IgD-negative memory B cell (primary cell): ENCODE measurements around the gene PSMA3. TPM values are rescaled to one million over a fixed set of nuclear protein-coding genes. Genes with fewer than 3 reads are reported as not detected.
A peak's percentile ranks its signal among the peaks of the same experiment; 100 is the strongest.
"Not testable (repeated sequence)": the region's sequence is repeated elsewhere in the genome, so short reads cannot be mapped to it uniquely, and the experiment has no call there.

ENCODE experiments used
- H3K27ac Mint-ChIP-seq, 3 donors: one replicate each; pipeline ENCODE4 v1.8.0; 2020 to 2022; ENCODE audit warnings: mild to moderate bottlenecking in 3 of 3, mixed read lengths in 3 of 3, moderate library complexity in 1 of 3
- H3K27me3 Mint-ChIP-seq: one replicate; pipeline ENCODE4 v1.8.0; 2021; ENCODE audit warnings: mixed read lengths
- H3K36me3 Mint-ChIP-seq: one replicate; pipeline ENCODE4 v1.8.0; 2020; ENCODE audit warnings: mild to moderate bottlenecking, mixed read lengths
- H3K4me1 Mint-ChIP-seq, 3 donors: one replicate each; pipeline ENCODE4 v1.8.0; 2020 to 2022; ENCODE audit warnings: mixed read lengths in 3 of 3, mild to moderate bottlenecking in 1 of 3
- H3K4me3 Mint-ChIP-seq, 4 donors: one replicate each; pipeline ENCODE4 v1.8.0; 2020 to 2022; ENCODE audit warnings: mild to moderate bottlenecking in 4 of 4, mixed read lengths in 4 of 4, moderate library complexity in 3 of 4
- H3K9me3 Mint-ChIP-seq, 3 donors: one replicate each; pipeline ENCODE4 v1.8.0; 2020 to 2021; ENCODE audit warnings: mixed read lengths in 3 of 3, mild to moderate bottlenecking in 1 of 3
- polyA plus RNA-seq: library from polyadenylated mRNA; unstranded; fragments of 300-500 nt; fragmentation: Illumina TruSeq; gene quantifications from one replicate; pipeline ENCODE4 v1.2.3, GENCODE V29; 2021

PSMA3 gene
- polyA plus RNA-seq, 1 donor from 2014 or later = 120 TPM

DNA sequence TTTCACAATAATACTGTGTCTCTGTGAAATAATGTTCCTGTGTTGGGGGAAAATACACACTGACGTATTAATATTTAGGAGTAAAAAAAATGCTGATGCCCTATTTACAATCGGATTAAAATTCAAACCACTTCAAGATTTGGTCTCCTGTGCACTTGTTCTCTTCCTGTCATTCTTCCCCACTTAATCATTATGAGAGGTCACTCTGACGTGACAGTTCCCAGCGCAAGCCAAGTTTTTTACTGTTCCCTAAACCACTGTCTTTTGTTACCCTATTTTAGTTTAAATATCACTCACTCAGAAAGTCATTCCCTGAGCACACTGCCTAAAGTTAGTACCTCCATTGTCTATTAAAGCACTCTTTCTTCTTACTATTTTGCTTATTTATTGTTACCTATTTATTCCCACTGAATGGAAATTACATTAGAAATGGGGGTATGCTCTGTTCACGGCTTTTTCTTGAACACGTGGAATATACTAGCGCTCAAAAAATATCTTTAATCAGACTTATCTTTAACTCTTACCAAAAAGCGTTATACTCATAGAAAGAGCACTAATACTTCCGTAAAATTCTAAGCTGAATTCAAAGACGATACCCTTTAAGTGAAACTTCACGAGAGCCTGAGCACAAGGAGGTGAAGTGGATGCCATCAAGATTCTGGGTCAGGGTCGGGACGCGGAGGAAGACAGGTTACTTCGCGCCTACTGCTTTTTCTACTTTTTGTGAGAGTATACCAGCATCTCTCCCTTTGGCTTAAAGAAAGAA lies 670 bp upstream of the PSMA3 start:
- peaks cover 2% of the 10 kb centered on the region for H3K36me3 Mint-ChIP-seq

DNA sequence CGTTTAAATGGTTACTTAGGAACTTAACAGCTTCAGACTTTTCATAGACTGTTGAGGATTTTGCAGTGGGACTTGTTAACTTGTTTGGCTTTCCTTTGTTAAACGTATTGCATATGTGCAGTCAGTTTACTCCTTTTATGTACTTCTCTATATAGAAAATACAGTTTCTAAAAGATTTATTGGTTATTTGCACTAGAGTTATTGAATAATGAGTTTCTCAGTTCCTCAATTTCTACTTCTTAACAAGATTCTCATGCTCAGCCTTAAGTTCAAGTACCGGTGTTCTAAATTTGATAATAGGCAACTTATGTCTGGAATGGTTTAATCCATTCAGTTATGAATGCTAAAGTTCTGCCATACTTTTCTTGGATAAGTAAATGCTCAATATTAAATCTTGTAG lies 919 bp downstream of the PSMA3 start:
- Mint-ChIP-seq H3K27me3 (no peaks in the 10 kb centered on the region), H3K9me3 (no peaks in the 10 kb centered on the region), H3K27ac (peak overlapping the region; percentile 99), H3K36me3 (no peaks in the 10 kb centered on the region), H3K4me3 (peak overlapping the region; percentile 98 to 100 (median 98)), H3K4me1 (peaks cover 21 to 39% (median 32%) of the 10 kb centered on the region in 3 donors)

More for the DNA sequence above, 670 bp upstream of the PSMA3 start:
- no peaks in the 10 kb centered on the region for H3K27me3 Mint-ChIP-seq
- peak overlapping the region; percentile 98 to 100 (median 98) for H3K4me3 Mint-ChIP-seq
- H3K27ac Mint-ChIP-seq = peak overlapping the region; percentile 99
- peaks cover 20 to 34% (median 33%) of the 10 kb centered on the region in 3 donors for H3K4me1 Mint-ChIP-seq
- peaks cover 0 to 3% (median 0%) of the 10 kb centered on the region in 3 donors for H3K9me3 Mint-ChIP-seq

- Mint-ChIP-seq H3K36me3 (no peaks in the 10 kb centered on the region), H3K27ac (no peak overlapping the region), H3K4me1 (peaks cover 16 to 30% (median 22%) of the 10 kb centered on the region in 3 donors), H3K9me3 (no peaks in the 10 kb centered on the region), H3K4me3 (no peak overlapping the region), H3K27me3 (no peaks in the 10 kb centered on the region)
Observed at GRCh38 chr14:58249611-58250010, 5.0 kb downstream of the PSMA3 start.

DNA sequence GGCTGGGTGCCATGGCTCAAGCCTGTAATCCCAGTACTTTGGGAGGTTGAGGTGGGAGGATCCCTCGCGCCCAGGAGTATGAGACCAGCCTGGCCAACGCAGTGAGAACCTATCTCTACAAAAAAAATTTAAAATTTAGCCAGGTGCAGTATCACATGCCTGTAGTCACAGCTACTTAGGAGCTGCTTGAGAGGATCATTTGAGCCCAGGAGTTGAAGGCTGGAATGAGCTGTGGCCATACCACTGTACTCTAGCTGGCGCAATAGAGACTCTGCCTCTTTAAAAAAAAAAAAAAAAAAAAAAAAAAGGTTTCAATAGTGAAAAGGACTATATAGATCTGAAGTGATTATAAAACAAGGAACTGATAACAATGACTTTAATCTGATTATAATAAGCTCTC lies 13.5 kb downstream of the PSMA3 start:
- no peaks in the 10 kb centered on the region for H3K36me3 Mint-ChIP-seq
- H3K4me3 Mint-ChIP-seq = peak overlapping the region in 1 of 4 donors; percentile 17
- H3K27ac Mint-ChIP-seq = no peak overlapping the region
- H3K27me3 Mint-ChIP-seq = no peaks in the 10 kb centered on the region
- H3K9me3 Mint-ChIP-seq = no peaks in the 10 kb centered on the region
- peaks cover 0 to 1% (median 0%) of the 10 kb centered on the region in 3 donors for H3K4me1 Mint-ChIP-seq

GRCh38 chr14:58262005-58262404 lies 17.4 kb downstream of the PSMA3 start:
- not testable (repeated sequence) for H3K27me3 Mint-ChIP-seq, H3K4me3 Mint-ChIP-seq, H3K9me3 Mint-ChIP-seq, H3K4me1 Mint-ChIP-seq, H3K36me3 Mint-ChIP-seq
- peak overlapping the region in 1 of 3 donors; percentile 79 for H3K27ac Mint-ChIP-seq

- Mint-ChIP-seq H3K9me3 (no peaks in the 10 kb centered on the region), H3K4me1 (peaks cover 0 to 5% (median 1%) of the 10 kb centered on the region in 3 donors), H3K36me3 (peaks cover 2% of the 10 kb centered on the region), H3K4me3 (no peak overlapping the region), H3K27ac (peak overlapping the region in 1 of 3 donors; percentile 20), H3K27me3 (no peaks in the 10 kb centered on the region)
Observed at GRCh38 chr14:58265401-58265800, 20.8 kb downstream of the PSMA3 start.

DNA sequence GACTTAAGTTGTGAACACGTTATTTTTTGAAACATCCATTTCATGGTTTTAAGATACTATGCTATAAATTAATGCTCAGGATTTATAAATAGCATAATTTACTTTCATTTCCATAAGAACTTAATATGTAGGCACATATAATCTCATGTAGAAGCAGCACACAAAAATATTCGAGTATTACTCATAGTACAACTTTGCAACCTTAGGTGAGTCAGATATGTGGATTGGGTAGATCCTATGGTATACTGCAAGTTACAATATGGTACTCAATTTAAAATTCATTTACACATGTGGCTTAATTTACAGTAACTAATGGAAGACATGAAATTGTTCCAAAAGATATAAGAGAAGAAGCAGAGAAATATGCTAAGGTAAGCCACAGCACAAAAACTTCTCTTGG lies 26.0 kb downstream of the PSMA3 start:
- H3K4me3 Mint-ChIP-seq = no peak overlapping the region
- H3K27me3 Mint-ChIP-seq = no peaks in the 10 kb centered on the region
- H3K9me3 Mint-ChIP-seq = no peaks in the 10 kb centered on the region
- no peak overlapping the region for H3K27ac Mint-ChIP-seq
- H3K4me1 Mint-ChIP-seq = peaks cover 10 to 16% (median 15%) of the 10 kb centered on the region in 3 donors
- no peaks in the 10 kb centered on the region for H3K36me3 Mint-ChIP-seq

- Mint-ChIP-seq H3K27ac (peak overlapping the region in 2 of 3 donors; percentile 71 to 85), H3K9me3 (no peaks in the 10 kb centered on the region), H3K27me3 (no peaks in the 10 kb centered on the region), H3K4me3 (no peak overlapping the region), H3K36me3 (no peaks in the 10 kb centered on the region), H3K4me1 (peaks cover 12 to 27% (median 20%) of the 10 kb centered on the region in 3 donors)
Observed at GRCh38 chr14:58272588-58273372, 28.1 kb downstream of the PSMA3 start.

GRCh38 chr14:58274881-58275280 lies 30.2 kb downstream of the PSMA3 start:
- peak overlapping the region in 1 of 3 donors; percentile 80 for H3K27ac Mint-ChIP-seq

GRCh38 chr14:58275527-58276190 lies 31.0 kb downstream of the PSMA3 start:
- Mint-ChIP-seq H3K4me1 (peaks cover 12 to 32% (median 24%) of the 10 kb centered on the region in 3 donors), H3K27ac (peak overlapping the region in 2 of 3 donors; percentile 12 to 15), H3K9me3 (no peaks in the 10 kb centered on the region), H3K27me3 (no peaks in the 10 kb centered on the region), H3K4me3 (no peak overlapping the region), H3K36me3 (no peaks in the 10 kb centered on the region)

More at GRCh38 chr14:58274881-58275280, 30.2 kb downstream of the PSMA3 start:
- no peaks in the 10 kb centered on the region for H3K36me3 Mint-ChIP-seq
- no peaks in the 10 kb centered on the region for H3K9me3 Mint-ChIP-seq
- no peak overlapping the region for H3K4me3 Mint-ChIP-seq
- no peaks in the 10 kb centered on the region for H3K27me3 Mint-ChIP-seq
- H3K4me1 Mint-ChIP-seq = peaks cover 12 to 32% (median 22%) of the 10 kb centered on the region in 3 donors

- Mint-ChIP-seq H3K9me3 (no peaks in the 10 kb centered on the region), H3K4me1 (peaks cover 15 to 37% (median 30%) of the 10 kb centered on the region in 3 donors), H3K27me3 (no peaks in the 10 kb centered on the region), H3K27ac (peak overlapping the region in 2 of 3 donors; percentile 37 to 58), H3K36me3 (no peaks in the 10 kb centered on the region), H3K4me3 (no peak overlapping the region)
Observed at GRCh38 chr14:58276208-58276607, 31.6 kb downstream of the PSMA3 start.

- H3K4me3 Mint-ChIP-seq = no peak overlapping the region
- H3K4me1 Mint-ChIP-seq = peaks cover 25 to 47% (median 40%) of the 10 kb centered on the region in 3 donors
- no peaks in the 10 kb centered on the region for H3K9me3 Mint-ChIP-seq
- H3K27me3 Mint-ChIP-seq = no peaks in the 10 kb centered on the region
- peak overlapping the region in 2 of 3 donors; percentile 23 to 53 for H3K27ac Mint-ChIP-seq
- peaks cover 2% of the 10 kb centered on the region for H3K36me3 Mint-ChIP-seq
Observed at GRCh38 chr14:58278177-58278576, 33.5 kb downstream of the PSMA3 start.

DNA sequence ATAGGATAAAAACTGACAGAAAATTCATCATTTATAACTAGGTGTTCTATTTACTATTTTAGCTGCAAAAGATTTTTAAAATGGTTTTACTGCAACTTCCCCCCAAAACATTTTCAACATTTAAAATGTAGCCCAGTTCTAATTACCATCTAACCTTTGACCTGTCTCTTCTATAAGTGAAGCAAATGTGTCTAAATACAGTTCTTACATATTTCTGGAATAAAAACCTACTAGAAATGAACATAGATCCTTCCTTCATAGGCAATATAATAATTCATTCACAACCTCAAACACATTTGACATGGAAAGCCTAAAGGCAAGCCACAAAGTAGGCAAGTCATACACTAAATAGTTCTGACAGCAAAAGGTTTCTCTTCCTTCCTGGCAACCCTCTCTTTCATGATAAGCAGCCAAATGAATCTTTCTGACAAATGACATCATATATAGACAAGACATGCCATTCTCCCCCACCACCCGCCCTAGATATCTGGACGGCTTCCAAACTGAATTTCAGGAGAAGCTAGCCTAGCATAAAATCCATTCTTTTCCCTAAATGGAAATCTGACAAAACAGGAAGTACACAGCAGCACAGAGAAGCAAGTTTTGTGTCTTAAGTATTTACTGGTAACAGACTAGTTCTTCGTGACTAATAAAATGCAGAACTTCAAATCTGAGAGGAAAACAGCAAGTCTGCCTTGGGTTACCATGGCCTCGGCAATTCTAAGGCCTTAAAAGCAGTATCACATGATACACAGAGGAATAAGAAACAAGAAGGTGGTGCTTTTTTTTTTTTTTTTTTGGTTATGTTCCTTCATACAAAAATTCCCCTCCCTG lies 36.5 kb downstream of the PSMA3 start:
- peak overlapping the region in 3 of 4 donors; percentile 39 to 84 (median 72) for H3K4me3 Mint-ChIP-seq
- peaks cover 21 to 38% (median 31%) of the 10 kb centered on the region in 3 donors for H3K4me1 Mint-ChIP-seq
- H3K9me3 Mint-ChIP-seq = no peaks in the 10 kb centered on the region
- peak overlapping the region; percentile 79 to 94 (median 88) for H3K27ac Mint-ChIP-seq
- H3K27me3 Mint-ChIP-seq = no peaks in the 10 kb centered on the region
- peaks cover 2% of the 10 kb centered on the region for H3K36me3 Mint-ChIP-seq

GRCh38 chr14:58281969-58282368 lies 37.3 kb downstream of the PSMA3 start:
- H3K4me1 Mint-ChIP-seq = peaks cover 20 to 32% (median 29%) of the 10 kb centered on the region in 3 donors
- H3K27me3 Mint-ChIP-seq = no peaks in the 10 kb centered on the region
- peak overlapping the region in 2 of 4 donors; percentile 39 to 84 for H3K4me3 Mint-ChIP-seq
- H3K36me3 Mint-ChIP-seq = peaks cover 2% of the 10 kb centered on the region
- peak overlapping the region; percentile 79 to 94 (median 88) for H3K27ac Mint-ChIP-seq
- H3K9me3 Mint-ChIP-seq = no peaks in the 10 kb centered on the region
